ENCODE results near the gene ZMYND8.

DNA sequence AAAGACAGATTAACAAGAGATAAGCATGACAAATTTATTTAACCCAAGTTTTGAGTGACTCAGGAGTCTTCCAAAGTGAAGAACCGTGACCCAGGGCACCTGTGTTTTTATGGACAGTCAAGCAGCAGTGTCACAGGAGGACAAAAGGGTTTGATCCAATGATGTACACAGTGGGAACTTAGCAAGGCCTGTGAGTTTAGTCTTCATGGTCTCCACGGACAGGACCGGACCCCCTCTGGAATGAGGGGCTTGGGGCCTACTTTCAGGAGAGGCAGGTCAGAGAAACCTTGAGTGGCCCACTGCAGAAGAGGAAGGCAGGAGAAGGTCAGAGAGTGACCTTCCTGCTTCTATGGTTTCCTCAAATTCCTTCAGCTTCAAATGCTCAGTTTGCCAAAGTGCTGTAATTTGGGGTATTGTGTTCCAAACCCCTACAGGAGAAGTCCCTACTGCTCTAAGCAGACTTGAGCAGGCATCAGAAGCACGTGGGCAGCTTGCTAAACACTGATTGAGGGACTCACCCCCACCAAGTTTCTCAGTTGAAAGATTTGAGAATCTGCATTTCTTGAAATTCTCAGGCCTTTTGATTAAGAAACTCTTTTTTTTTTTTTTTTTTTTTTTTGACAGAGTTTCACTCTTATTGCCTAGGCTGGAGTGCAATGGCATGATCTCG is 26.4 kb upstream of the ZMYND8 start:
- TF ChIP-seq, protein P1, sequence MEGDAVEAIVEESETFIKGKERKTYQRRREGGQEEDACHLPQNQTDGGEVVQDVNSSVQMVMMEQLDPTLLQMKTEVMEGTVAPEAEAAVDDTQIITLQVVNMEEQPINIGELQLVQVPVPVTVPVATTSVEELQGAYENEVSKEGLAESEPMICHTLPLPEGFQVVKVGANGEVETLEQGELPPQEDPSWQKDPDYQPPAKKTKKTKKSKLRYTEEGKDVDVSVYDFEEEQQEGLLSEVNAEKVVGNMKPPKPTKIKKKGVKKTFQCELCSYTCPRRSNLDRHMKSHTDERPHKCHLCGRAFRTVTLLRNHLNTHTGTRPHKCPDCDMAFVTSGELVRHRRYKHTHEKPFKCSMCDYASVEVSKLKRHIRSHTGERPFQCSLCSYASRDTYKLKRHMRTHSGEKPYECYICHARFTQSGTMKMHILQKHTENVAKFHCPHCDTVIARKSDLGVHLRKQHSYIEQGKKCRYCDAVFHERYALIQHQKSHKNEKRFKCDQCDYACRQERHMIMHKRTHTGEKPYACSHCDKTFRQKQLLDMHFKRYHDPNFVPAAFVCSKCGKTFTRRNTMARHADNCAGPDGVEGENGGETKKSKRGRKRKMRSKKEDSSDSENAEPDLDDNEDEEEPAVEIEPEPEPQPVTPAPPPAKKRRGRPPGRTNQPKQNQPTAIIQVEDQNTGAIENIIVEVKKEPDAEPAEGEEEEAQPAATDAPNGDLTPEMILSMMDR (conservative IDR thresholded peaks at IDR 0.05): no peak
- TF ChIP-seq ZFX (IDR thresholded peaks at IDR 0.05): no peak
